ENCODE data around the gene MYOD1. TPM values are rescaled to one million over a fixed set of nuclear protein-coding genes. Genes with fewer than 3 reads are reported as not detected.
A peak's percentile ranks its signal among the peaks of the same experiment; 100 is the strongest.

Gene MYOD1
- total and polyA plus RNA-seq, 2 of the 13 experiments (the other 11 are each of a cell fraction or from before 2014, with no cell fraction given), result not detected

GRCh38 chr11:17753153-17753552, 33.8 kb downstream of the MYOD1 start:
- intact Hi-C loops (cut with micrococcal nuclease; ENCODE audit: unreplicated experiment), result no loop called here
- Histone ChIP-seq H3K27me3 (ENCODE audit: control insufficient read depth in 1 of 2, insufficient read depth in 2 of 2, low read length in 2 of 2) (peaks cover 4 to 12% of the 10 kb centered on the region in 2 experiments; a peak in 2 of 5 replicates), H3K27ac (ENCODE audit: extremely low read length, insufficient read depth, low read length) (no peak overlapping the region), H3K9me3 (ENCODE audit: low read length) (no peaks in the 10 kb centered on the region), H3K4me2 (ENCODE audit: low read depth, low read length) (no peak overlapping the region), H2AFZ (ENCODE audit: low read length) (no peak overlapping the region), H3K4me3 (replicated peaks in 1 of 3; ENCODE audit: insufficient read depth in 1 of 3, low read depth in 2 of 3, low read length in 3 of 3) (no peak overlapping the region), H4K20me1 (ENCODE audit: insufficient read depth, low read length) (no peaks in the 10 kb centered on the region), H3K9ac (ENCODE audit: insufficient read depth, low read depth, low read length) (no peak overlapping the region), H3K36me3 (replicated peaks in 1 of 2; ENCODE audit: control insufficient read depth in 1 of 2, insufficient read depth in 2 of 2, low read length in 2 of 2) (no peaks in the 10 kb centered on the region), H3K4me1 (ENCODE audit: insufficient read depth, low read length) (peaks cover 29% of the 10 kb centered on the region), H3K79me2 (ENCODE audit: insufficient read depth, low read length) (no peaks in the 10 kb centered on the region)
- TF ChIP-seq HNF4A (CRISPR knock-in tag; IDR thresholded peaks at IDR 0.05) (no peak), MEIS1 (CRISPR knock-in tag; IDR thresholded peaks at IDR 0.05; ENCODE audit: borderline replicate concordance) (no peak), MLX (CRISPR knock-in tag; IDR thresholded peaks at IDR 0.05) (no peak), ZBTB26 (CRISPR knock-in tag; IDR thresholded peaks at IDR 0.05; ENCODE audit: borderline replicate concordance) (no peak), CHCHD3 (CRISPR knock-in tag; IDR thresholded peaks at IDR 0.05) (no peak)
- TF ChIP-seq, protein P1, sequence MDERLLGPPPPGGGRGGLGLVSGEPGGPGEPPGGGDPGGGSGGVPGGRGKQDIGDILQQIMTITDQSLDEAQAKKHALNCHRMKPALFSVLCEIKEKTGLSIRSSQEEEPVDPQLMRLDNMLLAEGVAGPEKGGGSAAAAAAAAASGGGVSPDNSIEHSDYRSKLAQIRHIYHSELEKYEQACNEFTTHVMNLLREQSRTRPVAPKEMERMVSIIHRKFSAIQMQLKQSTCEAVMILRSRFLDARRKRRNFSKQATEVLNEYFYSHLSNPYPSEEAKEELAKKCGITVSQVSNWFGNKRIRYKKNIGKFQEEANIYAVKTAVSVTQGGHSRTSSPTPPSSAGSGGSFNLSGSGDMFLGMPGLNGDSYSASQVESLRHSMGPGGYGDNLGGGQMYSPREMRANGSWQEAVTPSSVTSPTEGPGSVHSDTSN (CRISPR knock-in tag; IDR thresholded peaks at IDR 0.05), result no peak
- TF ChIP-seq, protein P2, sequence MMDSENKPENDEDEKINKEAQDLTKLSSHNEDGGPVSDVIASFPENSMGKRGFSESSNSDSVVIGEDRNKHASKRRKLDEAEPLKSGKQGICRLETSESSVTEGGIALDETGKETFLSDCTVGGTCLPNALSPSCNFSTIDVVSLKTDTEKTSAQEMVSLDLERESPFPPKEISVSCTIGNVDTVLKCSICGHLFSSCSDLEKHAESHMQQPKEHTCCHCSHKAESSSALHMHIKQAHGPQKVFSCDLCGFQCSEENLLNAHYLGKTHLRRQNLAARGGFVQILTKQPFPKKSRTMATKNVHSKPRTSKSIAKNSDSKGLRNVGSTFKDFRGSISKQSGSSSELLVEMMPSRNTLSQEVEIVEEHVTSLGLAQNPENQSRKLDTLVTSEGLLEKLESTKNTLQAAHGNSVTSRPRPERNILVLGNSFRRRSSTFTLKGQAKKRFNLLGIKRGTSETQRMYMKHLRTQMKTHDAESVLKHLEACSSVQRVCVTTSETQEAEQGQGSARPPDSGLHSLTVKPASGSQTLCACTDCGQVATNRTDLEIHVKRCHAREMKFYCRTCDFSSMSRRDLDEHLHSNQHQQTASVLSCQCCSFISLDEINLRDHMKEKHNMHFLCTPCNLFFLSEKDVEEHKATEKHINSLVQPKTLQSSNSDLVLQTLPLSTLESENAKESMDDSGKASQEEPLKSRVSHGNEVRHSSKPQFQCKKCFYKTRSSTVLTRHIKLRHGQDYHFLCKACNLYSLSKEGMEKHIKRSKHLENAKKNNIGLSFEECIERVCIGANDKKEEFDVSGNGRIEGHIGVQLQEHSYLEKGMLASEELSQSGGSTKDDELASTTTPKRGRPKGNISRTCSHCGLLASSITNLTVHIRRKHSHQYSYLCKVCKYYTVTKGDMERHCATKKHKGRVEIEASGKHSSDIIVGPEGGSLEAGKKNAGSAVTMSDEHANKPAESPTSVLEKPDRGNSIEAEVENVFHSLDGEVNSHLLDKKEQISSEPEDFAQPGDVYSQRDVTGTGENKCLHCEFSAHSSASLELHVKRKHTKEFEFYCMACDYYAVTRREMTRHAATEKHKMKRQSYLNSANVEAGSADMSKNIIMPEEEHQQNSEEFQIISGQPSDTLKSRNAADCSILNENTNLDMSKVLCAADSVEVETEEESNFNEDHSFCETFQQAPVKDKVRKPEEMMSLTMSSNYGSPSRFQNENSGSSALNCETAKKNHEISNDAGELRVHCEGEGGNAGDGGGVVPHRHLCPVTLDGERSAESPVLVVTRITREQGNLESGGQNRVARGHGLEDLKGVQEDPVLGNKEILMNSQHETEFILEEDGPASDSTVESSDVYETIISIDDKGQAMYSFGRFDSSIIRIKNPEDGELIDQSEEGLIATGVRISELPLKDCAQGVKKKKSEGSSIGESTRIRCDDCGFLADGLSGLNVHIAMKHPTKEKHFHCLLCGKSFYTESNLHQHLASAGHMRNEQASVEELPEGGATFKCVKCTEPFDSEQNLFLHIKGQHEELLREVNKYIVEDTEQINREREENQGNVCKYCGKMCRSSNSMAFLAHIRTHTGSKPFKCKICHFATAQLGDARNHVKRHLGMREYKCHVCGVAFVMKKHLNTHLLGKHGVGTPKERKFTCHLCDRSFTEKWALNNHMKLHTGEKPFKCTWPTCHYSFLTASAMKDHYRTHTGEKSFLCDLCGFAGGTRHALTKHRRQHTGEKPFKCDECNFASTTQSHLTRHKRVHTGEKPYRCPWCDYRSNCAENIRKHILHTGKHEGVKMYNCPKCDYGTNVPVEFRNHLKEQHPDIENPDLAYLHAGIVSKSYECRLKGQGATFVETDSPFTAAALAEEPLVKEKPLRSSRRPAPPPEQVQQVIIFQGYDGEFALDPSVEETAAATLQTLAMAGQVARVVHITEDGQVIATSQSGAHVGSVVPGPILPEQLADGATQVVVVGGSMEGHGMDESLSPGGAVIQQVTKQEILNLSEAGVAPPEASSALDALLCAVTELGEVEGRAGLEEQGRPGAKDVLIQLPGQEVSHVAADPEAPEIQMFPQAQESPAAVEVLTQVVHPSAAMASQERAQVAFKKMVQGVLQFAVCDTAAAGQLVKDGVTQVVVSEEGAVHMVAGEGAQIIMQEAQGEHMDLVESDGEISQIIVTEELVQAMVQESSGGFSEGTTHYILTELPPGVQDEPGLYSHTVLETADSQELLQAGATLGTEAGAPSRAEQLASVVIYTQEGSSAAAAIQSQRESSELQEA (CRISPR knock-in tag; IDR thresholded peaks at IDR 0.05; ENCODE audit: not compliant biosample characterization), result no peak
- DNase-seq (ENCODE audit: low spot score) (no peak), FAIRE-seq (no peak), ATAC-seq (0 out of 3 replicates have a peak, but pooled peaks have one; percentile 15)
- 24% methylated on average over 2 of the region's 5 CpGs for WGBS (ENCODE audit: low lambda C conversion rate)
- in situ Hi-C loops (cut with HindIII; ENCODE audit: extremely low pct_ligation_motif_present, low pct_unique_long_range_greater_than_20kb), result no loop called here
- POLR2A ChIA-PET, result no interaction called here
- CTCF ChIA-PET (ENCODE audit: low intra/inter-chr PET ratio, low total read pairs), result no interaction called here
- BruUV-seq (replicated peaks), result no TSS peak
